Coronary artery (tissue), 2 donors: ENCODE data around the gene SLC15A3.

Source experiments
- DNase-seq: peaks from one replicate; pipeline ENCODE4 v3.0.0-alpha.2; 2017; ENCODE audit warnings: low spot score
- H3K27ac ChIP-seq, 2 donors: fragments of 200-600 bp; sonication (generic); one replicate each; pipeline ENCODE4 v1.5.1; 2016 to 2019
- H3K4me3 ChIP-seq: fragments of 200-600 bp; sonication (generic); 2 replicates; pipeline ENCODE4 v1.5.1; 2016; ENCODE audit warnings: mild to moderate bottlenecking, moderate library complexity
- CTCF ChIP-seq: fragments of 200-600 bp; sonication (generic); IDR thresholded peaks from one replicate; pipeline ENCODE4 v1.5.1; 2019; ENCODE audit warnings: antibody characterized with exemption

Gene SLC15A3

GRCh38 chr11:60992842-60993409, 41.0 kb upstream of the SLC15A3 start:
- H3K27ac ChIP-seq, result no peak overlapping the region
- no peak for TF ChIP-seq CTCF
- no peak overlapping the region for H3K4me3 ChIP-seq
- DNase-seq, result no peak

- H3K4me3 ChIP-seq, result no peak overlapping the region
- DNase-seq, result no peak
- no peak for TF ChIP-seq CTCF
- H3K27ac ChIP-seq, result no peak overlapping the region
Measured at GRCh38 chr11:60991457-60991856, 39.5 kb upstream of the SLC15A3 start.

GRCh38 chr11:60989093-60989650, 37.2 kb upstream of the SLC15A3 start:
- no peak overlapping the region for H3K4me3 ChIP-seq
- no peak for TF ChIP-seq CTCF
- no peak for DNase-seq
- no peak overlapping the region for H3K27ac ChIP-seq

GRCh38 chr11:60988658-60989057, 36.7 kb upstream of the SLC15A3 start:
- H3K27ac ChIP-seq, result no peak overlapping the region
- no peak overlapping the region for H3K4me3 ChIP-seq
- no peak for TF ChIP-seq CTCF
- DNase-seq, result no peak

GRCh38 chr11:60987577-60988277, 35.8 kb upstream of the SLC15A3 start:
- TF ChIP-seq CTCF, result no peak
- DNase-seq, result no peak
- H3K27ac ChIP-seq, result no peak overlapping the region
- no peak overlapping the region for H3K4me3 ChIP-seq

- Histone ChIP-seq H3K27ac (no peak overlapping the region), H3K4me3 (no peak overlapping the region)
- no peak for DNase-seq
- TF ChIP-seq CTCF, result no peak
Measured at GRCh38 chr11:60985991-60986915, 34.3 kb upstream of the SLC15A3 start.
